GM12874 (cell line): ENCODE measurements around the gene ABCA3.

Source experiments
- TF ChIP-seq, protein P1 (sequence below): IDR thresholded peaks from 2 replicates; pipeline ENCODE4 v1.5.1; 2011; ENCODE audit warnings: low read depth, mild to moderate bottlenecking, control low read depth, low read length, moderate library complexity; ENCODE audit not compliant: insufficient read depth

The ABCA3 gene

DNA sequence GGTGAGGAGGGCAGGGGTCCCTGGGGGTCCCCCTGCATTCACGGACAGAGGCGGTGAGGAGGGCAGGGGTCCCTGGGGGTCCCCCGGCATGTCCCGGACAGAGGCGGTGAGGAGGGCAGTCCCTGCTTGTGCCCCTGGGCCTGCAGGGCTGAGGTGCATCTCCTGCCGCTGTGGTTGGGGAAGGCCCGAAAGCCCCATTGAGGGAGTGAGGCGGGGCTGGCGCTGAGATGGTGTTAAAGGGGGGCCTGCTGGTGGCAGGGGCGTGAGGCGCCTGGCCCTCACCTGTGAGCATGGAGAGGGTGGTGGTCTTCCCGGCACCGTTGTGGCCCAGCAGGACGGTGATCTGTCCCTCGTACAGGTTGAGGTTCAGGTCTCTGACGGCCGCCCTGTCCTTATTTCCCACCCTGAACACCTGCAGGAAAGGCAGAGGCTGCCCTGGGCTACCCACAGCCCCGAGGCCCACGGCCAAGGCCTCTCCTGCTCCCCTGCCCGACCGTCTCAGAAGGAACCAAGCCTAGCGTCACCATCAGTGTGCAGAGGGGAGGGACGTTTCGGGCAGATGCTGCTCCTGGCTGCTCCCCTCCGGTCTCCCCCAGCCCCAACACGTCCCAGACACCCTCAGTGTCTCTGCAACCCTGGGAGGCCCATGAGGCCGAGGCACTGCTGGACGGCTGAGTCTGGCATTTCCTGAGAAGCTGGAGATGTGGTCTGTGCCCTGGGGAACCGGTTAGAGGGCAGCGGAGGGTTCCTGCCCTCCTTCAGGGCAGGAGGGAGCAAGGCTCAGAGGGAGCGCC, 41.2 kb downstream of the ABCA3 start:
- TF ChIP-seq, protein P1, sequence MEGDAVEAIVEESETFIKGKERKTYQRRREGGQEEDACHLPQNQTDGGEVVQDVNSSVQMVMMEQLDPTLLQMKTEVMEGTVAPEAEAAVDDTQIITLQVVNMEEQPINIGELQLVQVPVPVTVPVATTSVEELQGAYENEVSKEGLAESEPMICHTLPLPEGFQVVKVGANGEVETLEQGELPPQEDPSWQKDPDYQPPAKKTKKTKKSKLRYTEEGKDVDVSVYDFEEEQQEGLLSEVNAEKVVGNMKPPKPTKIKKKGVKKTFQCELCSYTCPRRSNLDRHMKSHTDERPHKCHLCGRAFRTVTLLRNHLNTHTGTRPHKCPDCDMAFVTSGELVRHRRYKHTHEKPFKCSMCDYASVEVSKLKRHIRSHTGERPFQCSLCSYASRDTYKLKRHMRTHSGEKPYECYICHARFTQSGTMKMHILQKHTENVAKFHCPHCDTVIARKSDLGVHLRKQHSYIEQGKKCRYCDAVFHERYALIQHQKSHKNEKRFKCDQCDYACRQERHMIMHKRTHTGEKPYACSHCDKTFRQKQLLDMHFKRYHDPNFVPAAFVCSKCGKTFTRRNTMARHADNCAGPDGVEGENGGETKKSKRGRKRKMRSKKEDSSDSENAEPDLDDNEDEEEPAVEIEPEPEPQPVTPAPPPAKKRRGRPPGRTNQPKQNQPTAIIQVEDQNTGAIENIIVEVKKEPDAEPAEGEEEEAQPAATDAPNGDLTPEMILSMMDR: no peak

- TF ChIP-seq, protein P1: no peak
Observed at GRCh38 chr16:2298621-2299020, 41.9 kb downstream of the ABCA3 start.

DNA sequence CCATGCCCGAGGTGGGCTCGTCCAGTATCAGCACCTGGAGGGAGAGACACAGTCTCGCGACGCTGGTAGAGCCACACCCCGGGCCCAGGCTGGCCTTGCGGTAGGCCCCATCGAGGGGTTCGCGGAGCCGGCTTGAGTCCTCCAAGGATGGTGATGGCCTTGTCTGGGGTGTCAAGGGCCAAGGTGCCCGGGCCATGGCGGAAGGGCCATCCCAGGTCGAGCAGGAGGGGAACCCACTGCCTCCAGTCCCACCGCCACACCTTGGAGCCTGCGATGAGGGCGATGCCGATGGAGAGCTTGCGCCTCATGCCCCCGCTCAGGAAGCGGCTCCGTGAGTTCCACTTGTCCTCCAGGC, 43.0 kb downstream of the ABCA3 start:
- TF ChIP-seq, protein P1: no peak

- TF ChIP-seq, protein P1: peak; percentile 58; the same call in 1 of the 2 replicates
Observed at GRCh38 chr16:2296661-2297505, 43.6 kb downstream of the ABCA3 start.

- TF ChIP-seq, protein P1: no peak
Observed at GRCh38 chr16:2295056-2295798, 45.3 kb downstream of the ABCA3 start.

DNA sequence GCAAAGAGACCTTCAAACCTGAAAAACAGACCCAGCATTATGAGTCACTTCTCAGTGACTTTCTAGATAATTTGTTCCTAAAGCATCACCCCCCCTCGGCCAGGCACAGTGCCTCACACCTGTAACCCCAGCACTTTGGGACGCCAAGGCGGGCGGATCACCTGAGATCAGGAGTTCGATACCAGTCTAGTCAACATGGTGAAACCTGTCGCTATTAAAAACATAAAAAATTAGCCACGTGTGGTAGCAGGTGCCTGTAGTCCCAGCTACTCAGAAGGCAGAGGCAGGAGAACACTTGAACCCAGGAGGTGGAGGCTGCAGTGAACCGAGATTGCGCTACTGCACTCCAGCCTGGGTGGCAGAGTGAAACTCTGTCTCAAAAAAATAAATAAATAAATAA, 48.3 kb downstream of the ABCA3 start:
- TF ChIP-seq, protein P1: no peak

- TF ChIP-seq, protein P1: no peak
Observed at GRCh38 chr16:2289282-2289681, 51.2 kb downstream of the ABCA3 start.
